Heart left ventricle (tissue), 13 donors: ENCODE data around the gene NOS1AP.

Experiments
- POLR2A ChIP-seq, 2 donors: fragments of 450-650 bp; IDR thresholded peaks; one replicate each; pipeline ENCODE4 v1.6.1; 2017; ENCODE audit warnings: antibody characterized with exemption in 2 of 2, mild to moderate bottlenecking in 2 of 2, moderate library complexity in 2 of 2
- TF ChIP-seq, protein P1 (sequence below), 12 donors: fragments of 200-600 bp; sonication (generic) in 4 of 12; IDR thresholded peaks; one replicate each; pipeline versions ENCODE4 v1.5.0 to v1.8.0; 2018 to 2022; ENCODE audit warnings: antibody characterized with exemption in 12 of 12, mild to moderate bottlenecking in 5 of 12
- donor health status: ischemic (EF 13 %, LVEDD 7.1; RV severe dilation, severe dysfunction).
- donor health status: DM: no; HTN: yes; CAD: no.
- donor health status: DM: no; HTN: no; CAD: no.
- donor health status: ischemic (EF 25% LVEDD 6.9; RV normal size, moderate dysfunction).
- donor health status: ischemic (EF 25% LVEDD 5.7; RV mildly dilated, moderate dysfunction).
- donor health status: ischemic (EF 35%, LVEDD 5.7; RV mildly dilated, moderate dysfunction).
- donor health status: nonischemic (EF 11% LVEDD 7.7; RV severe dilation, severe dysfunction).
- donor health status: DM: yes; HTN: yes; CAD: no.
- donor health status: PGD.
- donor health status: ischemic (EF 29% LVEDD 5.4; RV normal size, mild dysfunction).
- donor health status: nonischemic (EF 23%, LVEDD 6.1; RV moderate dilation, normal function).

DNA sequence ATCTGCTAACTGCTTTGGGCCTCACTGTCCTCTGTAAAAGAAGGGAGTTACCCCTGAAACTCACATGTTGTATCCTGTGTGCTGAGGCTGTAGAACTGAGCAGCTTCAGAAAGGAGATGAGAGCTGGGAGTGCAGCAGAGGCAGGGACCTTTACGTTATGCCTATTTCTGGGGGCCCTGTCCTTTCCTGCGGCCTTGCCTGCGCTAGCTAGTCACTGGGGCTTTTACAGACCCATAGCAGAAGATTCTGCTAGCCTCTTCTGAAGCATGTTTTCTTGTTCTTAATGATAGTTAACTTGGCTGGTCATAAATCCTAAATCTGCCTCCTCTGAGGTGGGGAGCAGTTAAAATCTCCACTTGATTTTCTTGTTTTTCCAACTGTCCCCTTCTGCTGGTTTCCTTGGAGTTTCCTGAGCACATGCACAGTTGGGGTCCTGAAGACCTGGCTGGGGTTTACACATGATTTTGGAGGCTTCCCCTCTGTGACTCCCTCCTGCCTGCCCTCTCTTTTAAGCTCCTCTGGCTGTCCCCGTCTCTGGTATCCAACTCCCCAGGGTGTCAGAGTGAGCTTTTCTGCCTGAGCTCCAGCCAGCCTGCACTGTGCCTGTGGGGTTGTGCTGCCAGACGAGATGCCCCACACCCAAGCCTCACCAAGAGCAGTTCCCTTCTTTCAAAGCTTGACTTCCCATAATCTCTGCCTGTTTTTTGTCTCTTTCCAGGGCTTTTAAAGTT, 76.6 kb downstream of the NOS1AP start:
- no peak for TF ChIP-seq POLR2A (IDR thresholded peaks at IDR 0.05)
- TF ChIP-seq, protein P1, sequence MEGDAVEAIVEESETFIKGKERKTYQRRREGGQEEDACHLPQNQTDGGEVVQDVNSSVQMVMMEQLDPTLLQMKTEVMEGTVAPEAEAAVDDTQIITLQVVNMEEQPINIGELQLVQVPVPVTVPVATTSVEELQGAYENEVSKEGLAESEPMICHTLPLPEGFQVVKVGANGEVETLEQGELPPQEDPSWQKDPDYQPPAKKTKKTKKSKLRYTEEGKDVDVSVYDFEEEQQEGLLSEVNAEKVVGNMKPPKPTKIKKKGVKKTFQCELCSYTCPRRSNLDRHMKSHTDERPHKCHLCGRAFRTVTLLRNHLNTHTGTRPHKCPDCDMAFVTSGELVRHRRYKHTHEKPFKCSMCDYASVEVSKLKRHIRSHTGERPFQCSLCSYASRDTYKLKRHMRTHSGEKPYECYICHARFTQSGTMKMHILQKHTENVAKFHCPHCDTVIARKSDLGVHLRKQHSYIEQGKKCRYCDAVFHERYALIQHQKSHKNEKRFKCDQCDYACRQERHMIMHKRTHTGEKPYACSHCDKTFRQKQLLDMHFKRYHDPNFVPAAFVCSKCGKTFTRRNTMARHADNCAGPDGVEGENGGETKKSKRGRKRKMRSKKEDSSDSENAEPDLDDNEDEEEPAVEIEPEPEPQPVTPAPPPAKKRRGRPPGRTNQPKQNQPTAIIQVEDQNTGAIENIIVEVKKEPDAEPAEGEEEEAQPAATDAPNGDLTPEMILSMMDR (IDR thresholded peaks at IDR 0.05): no peak
